Thyroid gland (tissue), 4 donors: ENCODE measurements around the gene THSD7A. TPM values are rescaled to one million over a fixed set of nuclear protein-coding genes. Genes with fewer than 3 reads are reported as not detected.

Experiments used
- DNase-seq, 2 donors: peaks; one replicate each; pipeline ENCODE4 v3.0.0-alpha.2; 2019
- H3K27ac ChIP-seq, 3 donors: fragments of 200-600 bp; sonication (generic); 1 replicate in 2 of 3; 2 replicates in 1 of 3; pipeline ENCODE4 v1.5.1; 2016 to 2019; ENCODE audit warnings: mild to moderate bottlenecking in 1 of 3, moderate library complexity in 1 of 3
- H3K27me3 ChIP-seq: fragments of 200-600 bp; sonication (generic); one replicate; pipeline ENCODE4 v1.5.1; 2019
- H3K36me3 ChIP-seq, 2 donors: fragments of 200-600 bp; sonication (generic); one replicate each; pipeline ENCODE4 v1.5.1; 2016 to 2019
- H3K4me1 ChIP-seq, 2 donors: fragments of 200-600 bp; sonication (generic); one replicate each; pipeline ENCODE4 v1.5.1; 2017 to 2019
- H3K4me3 ChIP-seq, 3 donors: fragments of 200-600 bp; sonication (generic); replicated peaks in 1 of 3; 1 replicate in 2 of 3; 2 replicates in 1 of 3; pipeline ENCODE4 v1.5.1; 2016; ENCODE audit warnings: mild to moderate bottlenecking in 1 of 3
- H3K9me3 ChIP-seq: fragments of 200-600 bp; sonication (generic); one replicate; pipeline ENCODE4 v1.5.1; 2017
- CTCF ChIP-seq, 6 experiments: fragments of 200-600 bp in 3 of 6; fragments of 450-650 bp in 3 of 6; sonication (generic) in 3 of 6; IDR thresholded peaks; one replicate each; pipeline ENCODE4 v1.5.1; 2016 to 2019; ENCODE audit warnings: antibody characterized with exemption in 6 of 6, mild to moderate bottlenecking in 2 of 6, inconsistent platforms in 1 of 6, moderate library complexity in 1 of 6
- POLR2A ChIP-seq, 2 donors: fragments of 450-650 bp; IDR thresholded peaks; one replicate each; pipeline ENCODE4 v1.6.1; 2017; ENCODE audit warnings: antibody characterized with exemption in 2 of 2, mild to moderate bottlenecking in 2 of 2, moderate library complexity in 1 of 2
- WGBS, 2 donors: methylation state at CpG; one replicate each; pipeline ENCODE4 v1.1.5; 2017; 5-methylcytosine and 5-hydroxymethylcytosine counted together
- intact Hi-C: fragments of 100-400 bp; cut with DNase I; formaldehyde crosslinking; loops from one replicate; pipeline ENCODE4 v1.15.1; 2023
- total RNA-seq, 4 donors: library from RNA; depleted of rRNA; stranded (reverse); fragments of >200 nt; gene quantifications; one replicate each; pipeline ENCODE4 v1.2.3, GENCODE V29; 2016

THSD7A gene
- total RNA-seq, 4 donors from 2014 or later, result 4.2 to 6.1 (median 5.8) TPM

- Histone ChIP-seq H3K9me3 (no peaks in the 10 kb centered on the region), H3K36me3 (no peaks in the 10 kb centered on the region), H3K27ac (no peak overlapping the region), H3K4me1 (no peaks in the 10 kb centered on the region), H3K4me3 (no peak overlapping the region), H3K27me3 (no peaks in the 10 kb centered on the region)
- intact Hi-C loops, result no loop called here
- TF ChIP-seq POLR2A (IDR thresholded peaks at IDR 0.05) (no peak), CTCF (IDR thresholded peaks at IDR 0.05) (no peak)
- WGBS, 2 donors, result 59 to 70% methylated on average over 4 of the region's 4 CpGs
- no peak for DNase-seq
Measured at GRCh38 chr7:11638011-11638774, 193.8 kb downstream of the THSD7A start.

GRCh38 chr7:11636274-11636673, 195.7 kb downstream of the THSD7A start:
- Histone ChIP-seq H3K4me3 (no peak overlapping the region), H3K27ac (no peak overlapping the region), H3K4me1 (no peaks in the 10 kb centered on the region), H3K9me3 (no peaks in the 10 kb centered on the region), H3K36me3 (no peaks in the 10 kb centered on the region), H3K27me3 (no peaks in the 10 kb centered on the region)
- no peak for DNase-seq
- TF ChIP-seq POLR2A (IDR thresholded peaks at IDR 0.05) (no peak), CTCF (IDR thresholded peaks at IDR 0.05) (no peak)
- WGBS, 2 donors, result 96 to 98% methylated on average over 19 of the region's 19 CpGs
- intact Hi-C loops, result no loop called here

GRCh38 chr7:11633310-11633709, 198.7 kb downstream of the THSD7A start:
- Histone ChIP-seq H3K27me3 (no peaks in the 10 kb centered on the region), H3K9me3 (no peaks in the 10 kb centered on the region), H3K36me3 (no peaks in the 10 kb centered on the region), H3K4me1 (no peaks in the 10 kb centered on the region), H3K4me3 (no peak overlapping the region), H3K27ac (no peak overlapping the region)
- TF ChIP-seq CTCF (IDR thresholded peaks at IDR 0.05), result no peak
- TF ChIP-seq POLR2A (IDR thresholded peaks at IDR 0.05), result no peak
- no peak for DNase-seq
- WGBS, 2 donors, result 70 to 79% methylated on average over 1 of the region's 1 CpG
- intact Hi-C loops, result no loop called here

- Histone ChIP-seq H3K27ac (no peak overlapping the region), H3K4me1 (no peaks in the 10 kb centered on the region), H3K9me3 (no peaks in the 10 kb centered on the region), H3K27me3 (no peaks in the 10 kb centered on the region), H3K36me3 (no peaks in the 10 kb centered on the region), H3K4me3 (no peak overlapping the region)
- no peak for DNase-seq
- TF ChIP-seq POLR2A (IDR thresholded peaks at IDR 0.05) (no peak), CTCF (IDR thresholded peaks at IDR 0.05) (no peak)
- intact Hi-C loops, result no loop called here
- WGBS, 2 donors, result 75 to 81% methylated on average over 2 of the region's 2 CpGs
Measured at GRCh38 chr7:11630355-11630754, 201.6 kb downstream of the THSD7A start.

- H3K27me3 ChIP-seq, result no peaks in the 10 kb centered on the region
- no peak overlapping the region for H3K4me3 ChIP-seq
- 54 to 57% methylated on average over 2 of the region's 2 CpGs for WGBS, 2 donors
- H3K27ac ChIP-seq, result no peak overlapping the region
- no peaks in the 10 kb centered on the region for H3K4me1 ChIP-seq
- no peak for TF ChIP-seq CTCF (IDR thresholded peaks at IDR 0.05)
- no peak for TF ChIP-seq POLR2A (IDR thresholded peaks at IDR 0.05)
- no peaks in the 10 kb centered on the region for H3K9me3 ChIP-seq
- H3K36me3 ChIP-seq, result no peaks in the 10 kb centered on the region
- no peak for DNase-seq
- intact Hi-C loops, result no loop called here
Measured at GRCh38 chr7:11625669-11626068, 206.3 kb downstream of the THSD7A start.
